ENCODE data around the gene CBY2.

CBY2 gene

GRCh38 chr13:45763419-45763818 is 61.3 kb downstream of the CBY2 start:
- Histone ChIP-seq H3K27me3 (peaks cover 8% of the 10 kb centered on the region), H3K36me3 (no peaks in the 10 kb centered on the region), H3K4me1 (no peaks in the 10 kb centered on the region), H3K9me3 (no peaks in the 10 kb centered on the region), H3K4me3 (ENCODE audit: low read depth, low read length) (no peak overlapping the region)
- TF ChIP-seq, protein P1, sequence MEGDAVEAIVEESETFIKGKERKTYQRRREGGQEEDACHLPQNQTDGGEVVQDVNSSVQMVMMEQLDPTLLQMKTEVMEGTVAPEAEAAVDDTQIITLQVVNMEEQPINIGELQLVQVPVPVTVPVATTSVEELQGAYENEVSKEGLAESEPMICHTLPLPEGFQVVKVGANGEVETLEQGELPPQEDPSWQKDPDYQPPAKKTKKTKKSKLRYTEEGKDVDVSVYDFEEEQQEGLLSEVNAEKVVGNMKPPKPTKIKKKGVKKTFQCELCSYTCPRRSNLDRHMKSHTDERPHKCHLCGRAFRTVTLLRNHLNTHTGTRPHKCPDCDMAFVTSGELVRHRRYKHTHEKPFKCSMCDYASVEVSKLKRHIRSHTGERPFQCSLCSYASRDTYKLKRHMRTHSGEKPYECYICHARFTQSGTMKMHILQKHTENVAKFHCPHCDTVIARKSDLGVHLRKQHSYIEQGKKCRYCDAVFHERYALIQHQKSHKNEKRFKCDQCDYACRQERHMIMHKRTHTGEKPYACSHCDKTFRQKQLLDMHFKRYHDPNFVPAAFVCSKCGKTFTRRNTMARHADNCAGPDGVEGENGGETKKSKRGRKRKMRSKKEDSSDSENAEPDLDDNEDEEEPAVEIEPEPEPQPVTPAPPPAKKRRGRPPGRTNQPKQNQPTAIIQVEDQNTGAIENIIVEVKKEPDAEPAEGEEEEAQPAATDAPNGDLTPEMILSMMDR (IDR thresholded peaks at IDR 0.05; ENCODE audit: low read depth, low read length): no peak
- no peak for DNase-seq

Data from BE2C (cell line).